ENCODE data around the gene LPAR5.

LPAR5 gene

GRCh38 chr12:6662906-6663742 is 27.4 kb upstream of the LPAR5 start, which contains the start of gene ING4 (continued):
- TF ChIP-seq PRDM10 (tag by site-specific recombination; IDR thresholded peaks at IDR 0.05) (peak; percentile 61), ZBTB48 (tag by site-specific recombination; IDR thresholded peaks at IDR 0.05) (no peak), KLF10 (tag by site-specific recombination; IDR thresholded peaks at IDR 0.05) (peak; percentile 80), OSR2 (tag by site-specific recombination; IDR thresholded peaks at IDR 0.05) (0 out of 2 replicates have a peak, but pooled peaks have one; percentile 54), ZNF843 (tag by site-specific recombination; IDR thresholded peaks at IDR 0.05) (peak; percentile 54; the same call in 1 of the 2 replicates), ZNF362 (tag by site-specific recombination; IDR thresholded peaks at IDR 0.05) (peak; percentile 97), ZNF280D (tag by site-specific recombination; IDR thresholded peaks at IDR 0.05) (no peak), ZNF132 (tag by site-specific recombination; IDR thresholded peaks at IDR 0.05; ENCODE audit: borderline replicate concordance) (no peak), BCL11A (tag by site-specific recombination; IDR thresholded peaks at IDR 0.05; ENCODE audit: low read depth) (0 out of 2 replicates have a peak, but pooled peaks have one; percentile 10), ZFP69B (tag by site-specific recombination; IDR thresholded peaks at IDR 0.05) (0 out of 2 replicates have a peak, but pooled peaks have one; percentile 49), ZNF560 (tag by site-specific recombination; IDR thresholded peaks at IDR 0.05; ENCODE audit: borderline replicate concordance) (no peak), HOXC10 (CRISPR knock-in tag; IDR thresholded peaks at IDR 0.05) (0 out of 2 replicates have a peak, but pooled peaks have one; percentile 52), ZNF658 (tag by site-specific recombination; IDR thresholded peaks at IDR 0.05) (no peak), ZNF561 (tag by site-specific recombination; IDR thresholded peaks at IDR 0.05; ENCODE audit: borderline replicate concordance) (peak; percentile 95), SP7 (tag by site-specific recombination; IDR thresholded peaks at IDR 0.05) (peak; percentile 92), REPIN1 (tag by site-specific recombination; IDR thresholded peaks at IDR 0.05; ENCODE audit: low read depth) (no peak), ZNF138 (tag by site-specific recombination; IDR thresholded peaks at IDR 0.05; ENCODE audit: borderline replicate concordance) (no peak), KLF1 (tag by site-specific recombination; IDR thresholded peaks at IDR 0.05) (peak; percentile 80), ZNF660 (tag by site-specific recombination; IDR thresholded peaks at IDR 0.05) (peak; percentile 91), ZNF16 (tag by site-specific recombination; IDR thresholded peaks at IDR 0.05; ENCODE audit: low read depth) (no peak), ZSCAN18 (tag by site-specific recombination; IDR thresholded peaks at IDR 0.05) (peak; percentile 37; the same call in 1 of the 2 replicates), ZNF423 (tag by site-specific recombination; IDR thresholded peaks at IDR 0.05) (no peak), PATZ1 (tag by site-specific recombination; IDR thresholded peaks at IDR 0.05) (peak; percentile 68), MEIS1 (CRISPR knock-in tag; IDR thresholded peaks at IDR 0.05; ENCODE audit: borderline replicate concordance) (no peak)
